Left ventricle myocardium inferior (tissue), 1 donor: Measurements from ENCODE around the gene SLC35B4. TPM values are rescaled to one million over a fixed set of nuclear protein-coding genes. Genes with fewer than 3 reads are reported as not detected.

Source experiments
- DNase-seq: peaks from one replicate; pipeline ENCODE4 v3.0.0-alpha.2; 2020
- H3K27ac ChIP-seq: fragments of 200-600 bp; replicated peaks from 2 replicates; pipeline ENCODE4 v1.8.0; 2021
- H3K27me3 ChIP-seq: fragments of 200-600 bp; 2 replicates; pipeline ENCODE4 v1.8.0; 2021; ENCODE audit warnings: low read depth
- H3K36me3 ChIP-seq: fragments of 200-600 bp; 2 replicates; pipeline ENCODE4 v1.8.0; 2021
- H3K4me1 ChIP-seq: fragments of 200-600 bp; 2 replicates; pipeline ENCODE4 v1.8.0; 2021
- H3K4me3 ChIP-seq: fragments of 200-600 bp; 2 replicates; pipeline ENCODE4 v1.8.0; 2021; ENCODE audit warnings: mild to moderate bottlenecking, moderate library complexity
- H3K9me3 ChIP-seq: fragments of 200-600 bp; replicated peaks from 2 replicates; pipeline ENCODE4 v1.8.0; 2021
- CTCF ChIP-seq: fragments of 200-600 bp; IDR thresholded peaks from 2 replicates; pipeline ENCODE4 v1.8.0; 2021; ENCODE audit warnings: antibody characterized with exemption, mild to moderate bottlenecking, borderline replicate concordance
- intact Hi-C: fragments of 100-400 bp; cut with micrococcal nuclease; formaldehyde crosslinking; loops from one replicate; pipeline ENCODE4 v1.11.0; 2022
- total RNA-seq: library from RNA; stranded (reverse); fragmentation: NEBNext Ultra II Directional; extraction: Animal tissue kit (Norgen Biotek cat#: 25700); gene quantifications from one replicate; pipeline ENCODE4 v1.2.1, GENCODE V29; 2021
- donor health status: DM: no; HTN: yes; CAD: no; lungs with severe emphysema.

SLC35B4 gene
- total RNA-seq, 1 donor from 2014 or later: 5.1 TPM

DNA sequence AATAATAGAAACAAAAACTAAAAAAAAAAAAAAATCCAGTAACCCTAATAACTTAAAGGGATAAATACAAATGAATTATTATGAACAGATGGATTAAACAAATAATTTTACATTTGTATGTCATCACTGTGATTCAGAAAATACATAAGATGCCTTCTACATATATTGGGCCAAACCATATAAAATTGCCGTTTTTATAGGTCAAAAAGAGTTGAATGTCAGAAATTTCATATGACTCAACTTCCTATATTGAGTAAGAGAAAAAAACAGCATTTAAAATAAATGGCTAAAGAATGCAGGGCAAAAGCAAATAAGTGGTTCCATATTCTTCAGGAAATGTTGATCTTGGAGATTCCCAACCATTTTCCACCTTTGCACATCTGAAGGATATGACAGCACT, 9.4 kb downstream of the SLC35B4 start:
- Histone ChIP-seq H3K9me3 (no peaks in the 10 kb centered on the region), H3K36me3 (peaks cover 22% of the 10 kb centered on the region), H3K4me1 (no peaks in the 10 kb centered on the region), H3K4me3 (no peak overlapping the region), H3K27ac (no peak overlapping the region), H3K27me3 (no peaks in the 10 kb centered on the region)
- TF ChIP-seq CTCF: no peak
- DNase-seq: no peak
- intact Hi-C loops: no loop called here

DNA sequence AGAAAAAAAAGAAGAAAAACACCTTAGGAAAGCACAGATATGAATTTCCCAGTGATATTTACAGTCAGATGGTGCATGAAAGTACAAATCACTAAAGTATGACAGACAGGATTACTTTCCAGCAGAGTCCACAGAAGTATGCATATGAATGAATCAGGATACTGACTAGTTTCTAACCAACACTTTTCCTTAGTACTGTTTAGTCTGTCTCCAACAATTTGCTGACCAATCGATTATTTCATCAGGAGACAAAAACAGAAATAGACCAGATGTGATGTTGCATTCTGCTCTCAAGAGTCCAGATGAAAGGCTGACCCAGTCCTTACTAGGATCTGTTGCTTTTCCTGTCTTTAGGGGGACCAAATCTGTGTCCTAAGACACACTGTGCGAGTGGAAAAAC, 14.6 kb downstream of the SLC35B4 start:
- Histone ChIP-seq H3K27ac (no peak overlapping the region), H3K4me3 (no peak overlapping the region), H3K36me3 (peaks cover 60% of the 10 kb centered on the region), H3K27me3 (no peaks in the 10 kb centered on the region), H3K4me1 (no peaks in the 10 kb centered on the region), H3K9me3 (no peaks in the 10 kb centered on the region)
- no peak for TF ChIP-seq CTCF
- DNase-seq: no peak
- intact Hi-C loops: no loop called here

GRCh38 chr7:134301592-134301991, 15.1 kb downstream of the SLC35B4 start:
- Histone ChIP-seq H3K27ac (no peak overlapping the region), H3K4me3 (no peak overlapping the region), H3K36me3 (peaks cover 62% of the 10 kb centered on the region), H3K9me3 (no peaks in the 10 kb centered on the region), H3K4me1 (no peaks in the 10 kb centered on the region), H3K27me3 (no peaks in the 10 kb centered on the region)
- DNase-seq: no peak
- TF ChIP-seq CTCF: no peak
- intact Hi-C loops: no loop called here

- intact Hi-C loops: no loop called here
- no peak for DNase-seq
- Histone ChIP-seq H3K27ac (no peak overlapping the region), H3K4me1 (no peaks in the 10 kb centered on the region), H3K36me3 (peaks cover 62% of the 10 kb centered on the region), H3K9me3 (no peaks in the 10 kb centered on the region), H3K4me3 (no peak overlapping the region), H3K27me3 (no peaks in the 10 kb centered on the region)
- TF ChIP-seq CTCF: no peak
Measured at GRCh38 chr7:134300988-134301387, 15.7 kb downstream of the SLC35B4 start.

DNA sequence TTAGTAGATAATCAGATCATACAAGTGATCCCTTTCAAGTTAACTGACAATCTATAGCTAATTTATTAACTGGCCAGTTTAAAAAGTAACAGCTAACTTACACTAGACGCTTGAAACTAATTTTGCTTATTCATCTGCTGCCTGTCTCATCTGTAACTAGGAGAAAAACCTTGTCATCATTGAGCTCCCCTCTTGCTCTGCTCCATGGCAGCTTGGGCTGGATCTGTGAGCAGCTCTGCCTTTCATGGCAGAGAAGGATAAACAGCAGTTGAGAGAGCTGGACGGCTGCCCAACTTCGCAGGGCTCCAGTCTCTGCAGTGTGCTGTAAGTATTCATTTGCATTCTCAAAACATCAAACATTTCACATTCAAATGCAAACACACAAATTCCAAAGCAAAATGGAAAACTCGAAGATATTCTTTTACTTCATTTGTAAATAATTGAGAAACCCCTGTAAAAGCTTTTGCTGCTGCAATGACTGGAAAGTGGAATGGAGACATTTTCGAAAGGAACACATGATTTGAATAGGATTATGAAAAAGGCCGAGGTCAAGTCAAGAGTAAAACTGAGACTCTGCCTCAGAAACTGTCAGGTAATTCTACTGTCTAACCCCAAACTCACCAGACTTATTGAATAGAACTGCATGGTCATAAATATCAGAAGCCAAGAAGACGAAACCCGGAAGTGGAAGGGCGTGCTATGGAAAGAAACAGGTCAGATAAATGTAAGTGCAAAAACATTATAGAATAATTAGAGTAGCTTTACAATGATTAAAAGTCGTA, 17.6 kb downstream of the SLC35B4 start:
- Histone ChIP-seq H3K4me1 (no peaks in the 10 kb centered on the region), H3K27ac (no peak overlapping the region), H3K9me3 (no peaks in the 10 kb centered on the region), H3K27me3 (no peaks in the 10 kb centered on the region), H3K4me3 (no peak overlapping the region), H3K36me3 (peaks cover 70% of the 10 kb centered on the region)
- peak; percentile 28 for DNase-seq
- intact Hi-C loops: no loop called here
- TF ChIP-seq CTCF: no peak
